Measurements from ENCODE around the gene TBC1D24. TPM values are rescaled to one million over a fixed set of nuclear protein-coding genes. Genes with fewer than 3 reads are reported as not detected.

The TBC1D24 gene
- total RNA-seq, 1 donor from 2014 or later, result 12.6 TPM

- H3K4me3 Mint-ChIP-seq, result no peak overlapping the region
- peaks cover 17% of the 10 kb centered on the region for H3K36me3 Mint-ChIP-seq (ENCODE audit: low read depth)
- H3K9me3 Mint-ChIP-seq, result no peaks in the 10 kb centered on the region
- H3K27me3 Mint-ChIP-seq, result no peaks in the 10 kb centered on the region
- CTCF ChIA-PET, result no interaction called here
- no peaks in the 10 kb centered on the region for H3K4me1 Mint-ChIP-seq
- POLR2A ChIA-PET, result interaction anchor here (0.7 kb wide), 1 partner anchor 20 kb away, joined by 6 read pairs; the partner anchor contains the start of gene TBC1D24
- no peak for DNase-seq
- H3K27ac Mint-ChIP-seq, result no peak overlapping the region
- no peak for TF ChIP-seq CTCF (IDR thresholded peaks at IDR 0.05)
- intact Hi-C loops (cut with micrococcal nuclease), result no loop called here
- ATAC-seq (ENCODE audit: low read depth), result no peak
Observed at GRCh38 chr16:2494616-2495015, 19.7 kb downstream of the TBC1D24 start.

- no peak overlapping the region for H3K4me3 Mint-ChIP-seq
- ChIA-PET CTCF (no interaction called here), POLR2A (interaction anchor here (0.7 kb wide), 1 partner anchor 20 kb away, joined by 6 read pairs; the partner anchor contains the start of gene TBC1D24)
- DNase-seq, result no peak
- no peak overlapping the region for H3K27ac Mint-ChIP-seq
- H3K4me1 Mint-ChIP-seq, result no peaks in the 10 kb centered on the region
- intact Hi-C loops (cut with micrococcal nuclease), result no loop called here
- H3K36me3 Mint-ChIP-seq (ENCODE audit: low read depth), result peaks cover 17% of the 10 kb centered on the region
- no peak for TF ChIP-seq CTCF (IDR thresholded peaks at IDR 0.05)
- H3K9me3 Mint-ChIP-seq, result no peaks in the 10 kb centered on the region
- no peak for ATAC-seq (ENCODE audit: low read depth)
- H3K27me3 Mint-ChIP-seq, result no peaks in the 10 kb centered on the region
Observed at GRCh38 chr16:2495041-2495440, 20.1 kb downstream of the TBC1D24 start.

- TF ChIP-seq CTCF (IDR thresholded peaks at IDR 0.05), result no peak
- ChIA-PET CTCF (no interaction called here), POLR2A (interaction anchor here (0.6 kb wide), 2 partner anchors 55 to 342 kb away, joined by 6 read pairs; no protein-coding TSS in a partner anchor)
- no peak overlapping the region for H3K27ac Mint-ChIP-seq
- DNase-seq (no peak), ATAC-seq (ENCODE audit: low read depth) (no peak)
- H3K4me3 Mint-ChIP-seq, result no peak overlapping the region
- H3K36me3 Mint-ChIP-seq (ENCODE audit: low read depth), result peaks cover 17% of the 10 kb centered on the region
- peaks cover 2% of the 10 kb centered on the region for H3K4me1 Mint-ChIP-seq
- H3K27me3 Mint-ChIP-seq, result no peaks in the 10 kb centered on the region
- intact Hi-C loops (cut with micrococcal nuclease), result no loop called here
- no peaks in the 10 kb centered on the region for H3K9me3 Mint-ChIP-seq
Observed at GRCh38 chr16:2496223-2497115, 21.5 kb downstream of the TBC1D24 start.

- no peaks in the 10 kb centered on the region for H3K27me3 Mint-ChIP-seq
- no peak for DNase-seq
- TF ChIP-seq CTCF (IDR thresholded peaks at IDR 0.05), result no peak
- CTCF ChIA-PET, result no interaction called here
- intact Hi-C loops (cut with micrococcal nuclease), result no loop called here
- peaks cover 3% of the 10 kb centered on the region for H3K4me1 Mint-ChIP-seq
- no peak for ATAC-seq (ENCODE audit: low read depth)
- POLR2A ChIA-PET, result no interaction called here
- H3K36me3 Mint-ChIP-seq (ENCODE audit: low read depth), result peaks cover 17% of the 10 kb centered on the region
- no peak overlapping the region for H3K27ac Mint-ChIP-seq
- no peaks in the 10 kb centered on the region for H3K9me3 Mint-ChIP-seq
- no peak overlapping the region for H3K4me3 Mint-ChIP-seq
Observed at GRCh38 chr16:2497116-2497630, 22.2 kb downstream of the TBC1D24 start.

- H3K4me3 Mint-ChIP-seq, result no peak overlapping the region
- ChIA-PET CTCF (no interaction called here), POLR2A (no interaction called here)
- H3K9me3 Mint-ChIP-seq, result no peaks in the 10 kb centered on the region
- intact Hi-C loops (cut with micrococcal nuclease), result no loop called here
- no peak overlapping the region for H3K27ac Mint-ChIP-seq
- no peak for TF ChIP-seq CTCF (IDR thresholded peaks at IDR 0.05)
- H3K27me3 Mint-ChIP-seq, result no peaks in the 10 kb centered on the region
- H3K36me3 Mint-ChIP-seq (ENCODE audit: low read depth), result peaks cover 17% of the 10 kb centered on the region
- no peak for ATAC-seq (ENCODE audit: low read depth)
- no peak for DNase-seq
- H3K4me1 Mint-ChIP-seq, result peaks cover 3% of the 10 kb centered on the region
Observed at GRCh38 chr16:2497695-2498484, 23.0 kb downstream of the TBC1D24 start.

Measured in activated B cell treated with CpG ODN at 0.5 μM for 24 hours (primary cell).